Erythroblast (primary cell): ENCODE measurements around the gene EMC9.
A peak's percentile ranks its signal among the peaks of the same experiment; 100 is the strongest.

Source experiments
- DNase-seq, 2 experiments: peaks; one replicate each; lab custom pipeline; 2025; lab: John Stamatoyannopoulos, UW
- GATA1 ChIP-seq: IDR thresholded peaks from 2 replicates; pipeline ENCODE4 v1.6.1; 2011; ENCODE audit warnings: low read depth, mild to moderate bottlenecking, control low read depth, low read length, moderate library complexity
- POLR2A ChIP-seq: IDR thresholded peaks from 2 replicates; pipeline ENCODE4 v1.6.1; 2011; ENCODE audit warnings: mild to moderate bottlenecking, low read length

The EMC9 gene

DNA sequence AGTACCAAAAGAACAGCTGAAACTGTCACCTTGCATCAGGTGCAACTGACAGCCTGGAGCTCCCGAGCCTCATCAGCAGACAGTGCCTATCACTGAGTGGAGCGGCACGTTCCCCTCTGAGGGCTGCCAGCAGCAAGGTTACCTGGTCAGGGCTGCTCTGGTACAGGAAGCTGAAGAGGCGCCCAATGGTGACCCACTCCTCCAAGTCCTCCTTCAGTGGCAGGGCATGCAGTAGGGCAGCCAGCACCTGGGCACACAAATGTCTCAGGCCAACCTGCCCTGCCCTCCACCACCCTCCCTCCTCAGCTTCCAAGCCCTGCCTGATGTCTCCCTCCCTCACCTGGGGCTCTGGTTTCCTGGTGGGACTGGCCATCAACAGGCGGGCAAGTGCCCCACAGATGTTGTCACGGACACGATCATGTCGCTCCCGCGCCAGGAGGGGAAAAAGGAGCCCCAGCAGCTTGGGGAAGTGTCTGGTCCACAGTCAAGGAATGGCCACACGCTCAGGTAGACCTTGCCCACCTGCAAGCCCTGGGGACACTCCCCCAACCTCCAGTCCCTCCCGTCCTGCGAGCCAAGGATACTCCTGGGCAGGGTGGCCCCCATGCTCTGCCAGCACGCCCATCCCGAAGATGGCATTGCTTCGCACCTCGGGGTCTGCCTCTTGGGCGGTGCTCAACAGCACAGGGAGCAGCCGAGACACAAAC is 40.1 kb upstream of the EMC9 start:
- DNase-seq, result no peak
- TF ChIP-seq POLR2A (no peak), GATA1 (no peak)

DNA sequence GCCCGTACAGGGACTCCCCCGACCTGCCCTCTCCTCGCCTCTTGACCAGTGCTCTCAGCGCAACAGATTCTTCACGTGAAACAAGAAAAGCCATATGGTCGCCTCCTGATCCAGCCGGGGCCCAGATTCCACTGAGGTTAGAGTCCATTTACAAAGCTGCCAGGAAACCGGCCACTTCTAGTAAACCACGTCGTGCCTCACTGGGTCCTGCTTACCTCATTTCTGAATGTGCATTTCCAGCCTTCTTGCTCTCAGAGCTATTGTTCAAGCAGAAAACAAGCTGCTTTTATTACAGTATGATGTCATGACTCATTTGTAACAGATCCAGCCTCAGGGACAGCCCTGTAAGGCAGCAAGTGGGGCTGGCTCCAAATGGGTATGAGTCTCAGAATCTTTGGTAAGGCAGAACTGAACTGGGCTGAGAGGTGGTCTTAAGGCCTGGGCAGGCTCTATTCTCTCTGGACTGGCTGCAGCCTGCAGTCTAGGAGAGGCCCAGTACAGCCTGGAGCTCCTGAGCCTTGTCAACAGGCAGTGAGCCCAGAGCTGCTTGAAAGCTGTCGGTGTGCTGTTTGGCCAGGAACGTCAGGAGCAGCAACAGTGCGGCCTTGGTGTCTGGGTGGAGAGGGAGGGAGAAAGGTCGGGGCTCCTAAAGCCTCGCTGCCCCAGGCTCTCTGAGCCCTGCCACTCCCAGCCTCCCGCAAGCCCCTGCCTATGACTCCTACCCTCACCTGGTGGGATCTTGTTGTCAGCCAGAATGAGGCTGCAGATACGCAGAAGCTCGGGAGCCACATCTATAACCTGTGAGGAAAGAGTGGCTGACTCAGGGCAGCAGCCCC is 38.8 kb upstream of the EMC9 start:
- DNase-seq, result no peak
- TF ChIP-seq GATA1, result no peak
- TF ChIP-seq POLR2A, result no peak

GRCh38 chr14:24179294-24179960 is 38.0 kb upstream of the EMC9 start:
- TF ChIP-seq POLR2A, result no peak
- TF ChIP-seq GATA1, result no peak
- DNase-seq, result no peak

DNA sequence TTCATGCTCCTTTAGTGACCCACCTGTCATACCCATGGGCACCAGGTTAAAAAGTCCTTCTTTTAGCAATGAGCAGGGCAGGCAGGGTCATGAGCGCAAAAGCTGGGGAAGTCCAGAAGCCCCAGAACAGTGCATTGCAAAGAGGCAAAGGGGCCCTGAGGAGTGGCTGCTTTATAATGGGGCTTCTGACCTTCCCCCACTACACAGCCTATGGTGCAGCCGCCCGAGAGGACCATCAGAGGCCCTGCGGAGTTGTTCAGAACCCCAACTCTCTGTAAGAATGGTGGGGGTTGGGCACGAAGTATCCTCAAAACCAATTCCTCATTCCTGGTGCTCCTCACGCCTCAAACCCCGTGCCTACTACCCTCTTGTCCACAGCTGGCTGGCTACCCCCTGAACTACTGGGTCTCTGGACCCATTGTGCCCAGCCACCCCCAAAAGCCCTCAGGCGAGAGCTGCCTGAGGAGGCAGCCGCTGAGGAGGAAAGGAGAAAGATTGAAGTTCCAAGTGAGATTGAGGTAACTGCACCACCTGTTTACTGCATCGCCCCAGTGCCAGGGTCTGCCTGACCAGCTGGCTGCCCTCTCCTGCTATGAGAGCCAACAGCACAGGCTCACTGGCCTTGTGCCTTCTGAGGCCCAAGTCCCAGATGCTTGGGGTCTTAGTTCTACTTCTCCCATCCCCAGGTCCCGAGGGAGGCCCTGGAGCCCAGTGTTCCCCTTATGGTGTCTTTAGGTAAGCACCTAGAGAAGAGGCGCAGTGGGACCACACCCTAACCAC is 37.2 kb upstream of the EMC9 start:
- DNase-seq, result no peak
- TF ChIP-seq GATA1, result no peak
- no peak for TF ChIP-seq POLR2A

DNA sequence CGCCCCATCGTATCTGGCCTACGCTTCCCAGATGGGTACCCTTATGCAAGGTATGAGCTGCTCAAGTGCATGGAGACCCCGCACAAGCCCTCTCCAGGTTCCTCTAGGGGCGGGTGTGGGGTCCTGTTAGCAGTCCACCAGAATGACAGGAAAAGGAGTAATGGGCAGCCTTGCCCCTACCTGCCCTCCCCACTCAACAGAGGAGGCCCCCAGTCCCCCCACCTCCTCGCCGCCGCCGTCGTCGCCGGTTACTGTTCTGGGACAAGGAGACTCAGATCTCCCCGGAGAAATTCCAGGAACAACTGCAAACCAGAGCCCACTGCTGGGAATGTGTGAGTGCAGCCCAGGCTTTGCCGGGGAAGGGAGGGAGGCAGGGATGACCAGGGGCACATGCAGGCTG is 36.5 kb upstream of the EMC9 start:
- no peak for TF ChIP-seq GATA1
- TF ChIP-seq POLR2A, result no peak
- DNase-seq, result no peak

DNA sequence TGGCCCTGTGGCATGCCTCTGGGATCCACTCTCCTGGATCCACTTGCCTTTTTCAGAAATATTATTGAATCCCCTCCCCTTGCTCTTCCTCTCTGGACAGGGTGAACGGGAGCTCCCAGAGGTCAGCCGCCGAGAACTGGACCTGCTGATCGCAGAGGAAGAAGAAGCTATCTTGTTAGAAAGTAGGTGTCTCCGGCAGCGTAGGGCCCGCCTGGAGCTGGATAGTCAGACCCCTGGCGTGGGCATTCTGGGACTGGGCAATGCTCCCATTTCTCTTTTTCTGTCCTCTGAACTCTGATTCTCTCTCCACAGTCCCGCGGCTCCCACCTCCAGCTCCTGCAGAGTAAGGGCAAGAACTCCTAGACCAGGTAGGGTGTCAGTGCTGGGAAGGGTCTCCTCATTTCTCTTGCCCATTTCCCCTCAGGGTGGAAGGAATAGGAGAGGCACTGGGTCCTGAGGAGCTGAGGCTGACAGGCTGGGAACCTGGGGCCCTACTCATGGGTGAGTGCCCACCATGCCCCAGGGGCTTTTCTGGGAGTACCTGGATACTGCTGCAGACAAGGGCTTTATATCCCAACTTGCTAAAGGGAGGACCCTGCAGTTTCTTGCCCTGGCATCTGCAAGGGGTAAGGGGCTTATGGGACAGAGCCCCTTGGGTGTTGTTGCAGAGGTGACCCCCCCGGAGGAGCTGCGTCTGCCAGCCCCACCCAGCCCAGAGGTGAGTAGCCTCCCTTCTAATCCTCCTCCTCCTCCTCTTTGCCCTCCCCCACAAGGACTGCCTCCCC is 35.8 kb upstream of the EMC9 start:
- TF ChIP-seq POLR2A (no peak), GATA1 (no peak)
- DNase-seq, result no peak

GRCh38 chr14:24176599-24176998 is 35.2 kb upstream of the EMC9 start:
- DNase-seq, result no peak
- TF ChIP-seq GATA1 (no peak), POLR2A (no peak)

GRCh38 chr14:24172871-24173281 is 31.5 kb upstream of the EMC9 start:
- no peak for DNase-seq
- TF ChIP-seq POLR2A (no peak), GATA1 (no peak)

- no peak for DNase-seq
- TF ChIP-seq POLR2A (no peak), GATA1 (no peak)
Observed at GRCh38 chr14:24172261-24172860, 31.0 kb upstream of the EMC9 start.

DNA sequence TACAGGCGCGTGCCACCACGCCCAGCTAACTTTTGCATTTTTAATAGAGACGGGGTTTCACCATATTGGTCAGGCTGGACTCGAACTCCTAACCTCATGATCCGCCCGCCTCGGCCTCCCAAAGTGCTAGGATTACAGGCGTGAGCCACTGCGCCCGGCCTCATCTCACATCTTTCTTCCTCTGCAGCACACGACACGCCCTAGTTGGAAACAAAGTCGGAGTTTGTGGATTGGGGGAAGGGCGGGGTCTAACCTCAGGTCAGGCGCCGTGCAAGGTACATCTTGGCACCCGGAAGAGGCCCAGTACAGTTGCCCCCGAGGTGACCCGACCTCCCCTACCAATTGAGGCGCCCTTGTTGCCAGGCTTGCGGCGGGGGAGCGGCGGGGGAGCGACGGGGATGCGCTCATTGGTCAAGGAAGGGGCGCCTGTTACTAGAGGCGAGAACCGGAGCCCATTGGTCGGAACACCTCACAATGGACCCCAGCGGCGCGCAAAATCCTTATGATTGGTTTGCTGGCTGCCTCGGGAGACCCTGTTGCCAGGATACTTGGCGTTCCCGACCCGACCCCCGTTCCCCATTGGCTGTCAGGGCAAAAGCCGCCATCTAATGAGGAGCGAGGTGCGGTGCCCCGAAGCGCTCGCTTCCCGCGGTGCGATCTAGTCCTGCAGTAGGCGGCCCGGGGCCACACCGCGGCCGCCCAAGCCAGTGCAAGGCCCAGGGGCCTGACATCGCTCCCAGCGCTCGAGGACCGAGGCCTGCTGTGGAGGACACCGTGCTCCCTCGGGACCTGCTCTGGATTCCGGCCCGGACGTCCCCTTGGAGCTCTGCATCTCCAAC is 30.2 kb upstream of the EMC9 start, which contains the start of gene REC8:
Gene REC8 (plus strand): TSS at position 659 of the 839 bp plus-strand sequence. CDS start 473 bp downstream, outside the sequence.
- DNase-seq, result peak; percentile 62 to 82
- TF ChIP-seq GATA1 (no peak), POLR2A (peak; percentile 27)

DNA sequence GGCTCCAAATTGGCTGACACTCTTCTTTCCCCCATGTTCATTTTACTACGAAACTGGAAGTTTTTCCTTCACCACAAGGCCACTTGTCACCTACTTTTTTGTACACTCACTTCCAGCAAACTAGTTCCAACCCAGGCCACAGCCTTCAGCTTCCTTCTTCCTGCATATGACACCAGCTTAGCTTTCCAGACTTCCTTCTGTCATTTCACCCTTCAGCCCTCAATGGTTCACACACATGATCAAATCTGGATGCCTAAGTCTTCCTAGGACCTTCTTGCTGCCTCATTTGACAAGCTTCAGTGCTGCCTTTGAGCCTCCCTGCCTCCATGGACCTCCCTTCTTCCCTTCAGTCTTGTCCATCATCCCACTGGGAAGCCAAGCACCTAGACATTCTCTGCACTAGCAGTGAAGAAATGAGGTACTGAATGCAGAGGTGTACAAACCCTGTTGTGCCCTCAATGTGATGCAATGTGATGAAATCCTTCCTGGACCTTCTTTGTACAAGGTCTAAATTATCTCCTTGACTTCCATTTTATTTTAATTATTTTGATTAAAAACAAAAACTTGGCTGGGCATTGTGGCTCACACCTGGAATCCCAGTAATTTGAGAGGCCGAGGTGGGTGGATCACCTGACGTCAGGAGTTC is 26.2 kb upstream of the EMC9 start:
- DNase-seq, result peak in 1 of 2 experiments; percentile 61

More for the DNA sequence above, 26.2 kb upstream of the EMC9 start:
- TF ChIP-seq GATA1 (no peak), POLR2A (no peak)
